Measurements from ENCODE around the gene RPL10A.
"Not testable (repeated sequence)": the region's sequence is repeated elsewhere in the genome, so short reads cannot be mapped to it uniquely, and the experiment has no call there.

Gene RPL10A

DNA sequence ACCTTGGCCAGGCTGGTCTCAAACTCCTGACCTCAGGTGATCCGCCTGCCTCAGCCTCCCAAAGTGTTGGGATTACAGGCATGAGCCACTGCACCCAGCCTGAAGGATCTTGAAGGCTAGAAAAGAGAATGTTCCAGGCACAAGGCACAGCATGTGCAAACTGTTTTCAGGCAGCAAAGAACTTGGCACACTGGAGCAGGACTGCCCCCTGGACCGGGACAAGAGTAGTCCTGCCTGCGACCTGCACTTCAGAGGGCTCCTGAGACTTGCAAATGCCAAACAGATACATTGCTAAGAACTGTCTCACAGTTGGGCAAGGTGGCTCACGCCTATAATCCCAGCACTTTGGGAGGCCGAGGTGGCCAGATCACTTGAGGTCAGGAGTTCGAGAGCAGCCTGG is 47.7 kb downstream of the RPL10A start:
- DNase-seq, result not testable (repeated sequence)

DNA sequence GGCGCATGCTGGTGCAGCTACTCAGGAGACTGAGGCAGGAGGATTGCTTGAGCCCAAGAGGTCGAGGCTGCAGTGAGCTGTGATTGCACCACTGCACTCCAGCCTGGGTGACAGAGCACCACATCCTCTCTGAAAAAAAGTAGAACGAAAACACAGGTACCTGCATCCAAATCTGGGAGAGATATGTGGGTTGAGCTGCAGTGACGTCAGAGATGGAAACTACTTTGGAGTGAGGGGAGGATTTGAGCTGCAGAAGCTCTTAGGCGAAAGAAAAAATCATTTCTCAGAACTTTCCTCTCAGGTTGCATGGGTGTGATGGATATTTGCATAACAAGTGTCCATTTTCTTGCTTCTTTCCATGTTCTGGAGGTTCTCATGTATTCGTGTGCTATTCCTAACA is 48.5 kb downstream of the RPL10A start:
- no peak for DNase-seq

DNA sequence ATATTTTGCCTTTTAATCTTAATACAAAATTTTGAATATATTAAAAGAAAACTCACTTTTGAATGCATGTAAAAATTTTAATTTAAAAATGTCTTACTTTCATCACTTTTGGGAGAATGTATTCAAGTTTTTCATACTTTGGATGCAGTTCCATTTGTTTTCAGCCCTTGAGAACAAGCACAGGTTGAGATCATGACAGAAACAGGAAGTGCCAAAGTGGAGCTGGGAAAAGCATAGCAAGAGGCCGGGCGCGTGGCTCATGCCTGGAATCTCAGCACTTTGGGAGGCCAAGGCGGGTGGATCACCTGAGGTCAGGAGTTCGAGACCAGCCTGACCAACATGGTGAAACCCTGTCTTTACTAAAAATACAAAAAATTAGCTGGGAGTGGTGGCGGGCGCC is 49.8 kb downstream of the RPL10A start:
- peak; percentile 21 for DNase-seq

DNA sequence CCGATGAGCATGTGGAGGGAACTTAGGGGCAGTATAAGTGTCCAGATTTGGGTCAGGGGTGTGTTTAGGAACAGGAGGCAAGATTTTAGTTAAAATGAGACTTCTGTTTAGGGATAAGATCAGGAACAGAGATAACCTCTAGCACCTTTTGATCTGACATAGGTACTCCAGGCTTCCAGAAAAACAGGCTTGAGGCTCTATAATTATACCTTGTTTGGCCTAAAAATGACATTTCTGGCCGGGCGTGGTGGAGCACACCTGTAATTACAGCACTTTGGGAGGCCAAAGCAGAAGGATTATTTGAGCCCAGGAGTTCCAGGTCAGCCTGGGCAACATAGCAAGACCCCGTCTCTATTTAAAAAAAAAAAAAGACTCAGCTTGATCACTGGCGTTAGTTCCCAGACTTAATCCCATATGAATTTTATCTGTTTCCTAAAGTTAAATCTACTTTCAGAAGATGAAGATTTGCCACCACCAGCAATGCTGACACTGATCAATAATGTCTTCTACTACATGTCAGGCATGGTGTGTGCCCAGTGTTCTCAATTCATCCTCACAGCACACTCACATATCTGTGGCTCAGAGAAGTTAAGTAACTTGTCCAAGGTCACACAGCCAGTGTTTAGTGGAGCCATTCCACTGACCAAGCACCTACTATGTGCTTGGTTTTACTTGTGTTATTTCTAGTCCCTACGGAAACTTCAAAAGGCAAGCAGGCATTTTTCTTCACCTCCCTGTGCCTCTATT is 50.5 kb downstream of the RPL10A start:
- DNase-seq, result no peak

DNA sequence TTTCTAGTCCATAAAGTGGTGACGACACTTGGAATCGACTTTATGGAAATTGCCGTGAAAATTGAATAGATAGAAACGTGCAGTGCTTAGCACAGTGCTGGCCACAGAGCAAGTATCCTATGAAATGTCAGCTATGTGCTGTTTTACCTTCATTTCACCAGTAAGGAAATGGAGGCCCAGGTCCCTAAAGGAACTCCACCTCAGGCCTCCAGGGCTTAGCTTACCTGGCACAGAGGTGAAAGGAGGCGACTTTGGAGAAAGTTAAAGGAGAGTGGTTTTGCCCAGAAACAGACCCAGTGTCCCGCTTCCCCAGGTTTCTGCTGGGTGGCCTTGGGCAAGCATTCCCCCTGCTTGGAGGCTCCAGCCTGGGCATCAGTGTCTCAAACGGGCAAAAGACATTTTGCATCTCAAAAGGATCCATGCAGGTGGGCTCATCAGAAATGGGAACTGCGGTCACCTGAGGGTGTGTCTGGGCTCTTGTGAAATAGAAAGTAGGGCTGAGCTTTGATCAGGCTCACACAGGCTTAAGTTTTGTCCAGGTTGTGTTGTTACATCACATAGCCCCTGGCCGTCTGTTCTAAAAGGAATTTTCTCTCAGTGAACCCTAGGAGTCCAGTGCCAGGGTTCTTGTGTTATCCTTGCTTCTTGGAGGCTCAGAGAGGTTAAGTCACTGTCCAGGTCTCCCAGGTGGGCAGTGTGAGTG is 51.3 kb downstream of the RPL10A start:
- no peak for DNase-seq

All from suppressor macrophage treated with lipopolysaccharide for 4 hours (primary cell).